GM21360 (cell line): ENCODE results near the gene PSMC5.
"Not testable (repeated sequence)": the region's sequence is repeated elsewhere in the genome, so short reads cannot be mapped to it uniquely, and the experiment has no call there.

Source experiments
- ATAC-seq: cut with Tn5 transposase; IDR thresholded peaks from one replicate; pipeline ENCODE4 v1.9.1; 2021; ENCODE audit warnings: mild to moderate bottlenecking, moderate library complexity; ENCODE audit not compliant: unreplicated experiment

The PSMC5 gene

DNA sequence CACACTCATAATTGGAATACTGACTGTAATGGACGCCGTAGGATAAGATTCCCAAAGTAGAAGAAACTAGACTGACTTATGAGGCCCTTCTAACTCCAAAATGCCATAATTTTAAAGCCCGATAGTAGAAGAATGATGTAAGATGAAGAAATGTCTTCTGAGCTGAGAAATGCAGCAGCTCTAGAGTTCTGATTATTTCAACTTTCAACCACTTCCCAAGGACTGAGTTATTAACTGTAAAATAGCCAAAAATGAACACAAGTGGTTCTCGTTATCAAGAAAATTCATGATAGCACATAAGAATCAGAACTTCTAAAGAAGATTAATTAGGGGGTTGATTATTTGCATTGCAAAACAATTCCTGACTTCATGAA is 43.0 kb downstream of the PSMC5 start:
- ATAC-seq = not testable (repeated sequence)

GRCh38 chr17:63871646-63872365 is 44.6 kb downstream of the PSMC5 start:
- not testable (repeated sequence) for ATAC-seq

- not testable (repeated sequence) for ATAC-seq
Observed at GRCh38 chr17:63873577-63873976, 46.3 kb downstream of the PSMC5 start, which contains the start of gene CSH2. CSH2 (minus strand) TSS chr17:63873677; CDS start chr17:63873614, 63 bp downstream.

DNA sequence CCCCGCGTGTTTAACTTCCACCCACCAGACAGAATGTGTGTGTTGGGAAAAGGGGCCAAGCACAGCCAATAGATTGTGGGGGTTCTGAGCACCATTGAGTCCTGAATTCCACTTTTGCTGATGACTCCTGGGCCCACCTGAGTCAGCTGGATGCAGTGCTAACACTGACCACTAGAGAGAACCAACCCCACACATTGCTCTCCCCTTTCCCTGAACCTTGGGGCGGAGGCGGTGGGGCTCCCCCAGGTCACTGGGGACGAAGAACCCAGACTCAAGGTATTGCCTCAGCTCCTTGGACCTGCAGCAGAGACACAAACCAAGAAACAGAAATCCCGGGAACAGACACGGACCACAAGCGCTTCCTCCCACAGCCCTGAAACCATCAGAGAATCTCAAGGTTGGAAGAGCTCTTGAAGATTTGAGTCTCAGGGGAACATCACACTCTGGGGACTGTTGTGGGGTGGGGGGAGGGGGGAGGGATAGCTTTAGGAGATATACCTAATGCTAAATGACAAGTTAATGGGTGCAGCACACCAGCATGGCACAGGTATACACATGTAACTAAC is 46.9 kb downstream of the PSMC5 start:
- not testable (repeated sequence) for ATAC-seq

- ATAC-seq = not testable (repeated sequence)
Observed at GRCh38 chr17:63874693-63875092, 47.5 kb downstream of the PSMC5 start.

DNA sequence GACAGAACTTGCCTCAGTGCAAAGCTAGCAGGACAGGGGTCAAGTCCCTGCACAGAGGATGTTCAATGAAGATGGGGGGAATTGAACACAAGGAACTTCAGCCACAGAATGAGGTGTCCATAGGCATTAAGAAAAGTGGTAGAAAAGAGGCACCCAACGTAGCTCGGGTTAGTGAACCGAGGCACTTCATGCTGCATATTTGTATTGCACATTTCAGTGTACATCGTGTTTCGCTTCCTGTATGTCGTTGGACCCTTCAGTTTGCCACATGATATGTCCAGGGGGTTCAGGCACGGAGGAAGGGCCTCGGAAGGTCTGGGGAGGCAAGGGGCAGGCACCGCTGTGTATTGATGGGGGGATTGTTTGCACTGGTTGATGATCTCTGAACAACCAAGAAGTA is 51.2 kb downstream of the PSMC5 start:
- ATAC-seq = not testable (repeated sequence)

GRCh38 chr17:63880706-63881105 is 53.5 kb downstream of the PSMC5 start:
- ATAC-seq = no peak

GRCh38 chr17:63881337-63881736 is 54.1 kb downstream of the PSMC5 start:
- ATAC-seq = not testable (repeated sequence)
